ENCODE data around the gene GASK1B.

Gene GASK1B

GRCh38 chr4:158134222-158134621, 38.6 kb downstream of the GASK1B start:
- no peak for DNase-seq

GRCh38 chr4:158133551-158133950, 39.3 kb downstream of the GASK1B start:
- no peak for DNase-seq

- DNase-seq = no peak
Measured at GRCh38 chr4:158131027-158131426, 41.8 kb downstream of the GASK1B start.

DNA sequence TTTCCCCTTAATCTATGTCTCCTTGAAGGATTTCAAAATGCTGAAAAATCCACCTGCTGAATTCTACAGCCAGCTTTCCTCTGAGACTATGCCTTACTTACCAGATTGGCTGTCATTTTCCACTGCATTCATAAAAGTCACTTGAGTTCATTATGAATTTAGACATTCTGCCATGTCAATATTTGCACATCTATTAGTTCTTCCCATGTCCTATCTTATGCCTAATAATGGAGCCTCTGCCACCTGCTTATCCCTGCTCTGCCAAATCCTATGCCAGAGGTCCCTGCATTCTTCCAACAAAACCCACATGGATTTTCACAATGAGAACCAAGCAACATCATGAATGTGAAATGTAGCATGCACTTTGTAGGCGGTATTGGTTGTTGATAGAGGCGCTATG, 42.6 kb downstream of the GASK1B start:
- DNase-seq = no peak

GRCh38 chr4:158129694-158130093, 43.1 kb downstream of the GASK1B start:
- DNase-seq = no peak

DNA sequence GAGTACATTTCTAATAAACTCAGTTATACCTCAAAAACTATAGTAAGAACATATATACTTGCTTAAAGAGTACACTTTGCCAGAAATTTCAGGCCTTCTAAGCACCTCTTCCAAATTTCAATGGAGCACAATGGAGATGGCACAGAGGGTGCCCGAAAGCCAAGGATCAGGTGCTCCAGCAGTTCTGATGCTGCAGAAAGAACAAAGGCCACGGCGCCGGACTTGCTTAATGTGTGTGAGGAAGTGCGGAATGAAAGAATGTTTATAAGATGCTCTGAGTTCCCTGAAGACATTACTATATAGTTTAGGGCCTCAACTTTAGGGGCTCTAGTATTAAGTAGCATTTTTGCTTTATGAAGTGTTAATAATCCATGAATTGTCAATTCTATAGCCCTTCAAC, 44.3 kb downstream of the GASK1B start:
- DNase-seq = no peak

- DNase-seq = no peak
Measured at GRCh38 chr4:158125310-158125709, 47.5 kb downstream of the GASK1B start.
